ENCODE data around the gene CLDN20.
"Not testable (repeated sequence)": the region's sequence is repeated elsewhere in the genome, so short reads cannot be mapped to it uniquely, and the experiment has no call there.

Gene CLDN20

DNA sequence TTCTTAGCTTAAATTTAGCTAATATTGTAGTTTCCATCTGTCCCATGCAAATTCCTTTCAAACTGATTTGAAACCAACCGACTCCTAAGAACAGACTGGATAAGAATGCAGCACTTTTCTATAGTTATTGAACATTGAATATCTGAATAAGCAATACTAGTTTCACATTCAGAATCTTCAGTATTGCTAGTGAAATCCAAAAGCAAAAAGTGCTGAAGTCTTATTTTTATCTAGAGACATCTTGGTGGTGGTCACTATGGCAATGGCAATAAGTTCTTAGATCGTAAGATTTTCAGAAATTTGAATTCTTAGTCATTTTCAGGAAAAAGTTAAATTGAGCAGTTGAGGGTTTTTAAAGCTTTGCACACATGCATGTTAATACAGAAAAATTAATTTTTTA lies 47.8 kb downstream of the CLDN20 start:
- no peak for DNase-seq (ENCODE audit: low spot score)

DNA sequence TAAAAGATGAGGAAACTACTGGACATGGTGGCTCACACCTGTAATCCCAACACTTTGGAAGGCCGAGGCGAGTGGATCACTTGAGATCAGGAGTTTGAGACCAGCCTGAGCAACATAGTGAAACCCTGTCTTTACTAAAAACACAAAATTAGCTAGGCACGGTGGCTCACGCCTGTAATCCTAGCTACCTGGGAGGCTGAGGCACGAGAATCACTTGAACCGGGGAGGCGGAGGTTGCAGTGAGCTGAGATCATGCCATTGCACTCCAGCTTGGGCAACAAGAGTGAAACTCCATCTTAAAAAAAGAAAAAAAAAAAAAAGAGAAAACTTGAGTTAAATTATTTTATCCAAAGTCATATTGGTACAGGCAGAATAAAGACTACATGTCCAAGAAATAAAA lies 49.1 kb downstream of the CLDN20 start:
- DNase-seq (ENCODE audit: low spot score): not testable (repeated sequence)

DNA sequence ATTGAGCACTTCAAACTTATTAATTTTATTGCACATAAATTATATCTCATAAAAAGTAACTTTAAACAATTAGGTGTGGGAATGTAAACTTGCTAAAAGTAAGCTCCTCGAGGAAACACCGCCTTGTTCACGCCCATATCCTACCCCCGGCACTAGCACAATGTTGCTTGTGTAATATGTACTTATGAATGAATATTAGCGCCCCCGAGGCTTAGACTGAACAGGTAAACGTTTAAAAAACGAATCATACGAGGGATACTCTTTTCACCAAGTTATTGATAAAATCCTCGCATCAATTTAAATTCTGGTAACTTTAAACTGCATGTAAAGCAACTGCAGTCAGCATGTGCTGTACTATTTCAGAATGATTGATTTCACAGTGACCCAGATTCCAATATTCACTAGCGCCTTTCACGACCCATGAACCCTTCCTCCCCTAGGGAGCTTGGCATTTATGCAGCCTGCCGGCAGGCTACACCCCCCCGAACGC lies 49.8 kb downstream of the CLDN20 start:
- peak; percentile 72 for DNase-seq (ENCODE audit: low spot score)

DNA sequence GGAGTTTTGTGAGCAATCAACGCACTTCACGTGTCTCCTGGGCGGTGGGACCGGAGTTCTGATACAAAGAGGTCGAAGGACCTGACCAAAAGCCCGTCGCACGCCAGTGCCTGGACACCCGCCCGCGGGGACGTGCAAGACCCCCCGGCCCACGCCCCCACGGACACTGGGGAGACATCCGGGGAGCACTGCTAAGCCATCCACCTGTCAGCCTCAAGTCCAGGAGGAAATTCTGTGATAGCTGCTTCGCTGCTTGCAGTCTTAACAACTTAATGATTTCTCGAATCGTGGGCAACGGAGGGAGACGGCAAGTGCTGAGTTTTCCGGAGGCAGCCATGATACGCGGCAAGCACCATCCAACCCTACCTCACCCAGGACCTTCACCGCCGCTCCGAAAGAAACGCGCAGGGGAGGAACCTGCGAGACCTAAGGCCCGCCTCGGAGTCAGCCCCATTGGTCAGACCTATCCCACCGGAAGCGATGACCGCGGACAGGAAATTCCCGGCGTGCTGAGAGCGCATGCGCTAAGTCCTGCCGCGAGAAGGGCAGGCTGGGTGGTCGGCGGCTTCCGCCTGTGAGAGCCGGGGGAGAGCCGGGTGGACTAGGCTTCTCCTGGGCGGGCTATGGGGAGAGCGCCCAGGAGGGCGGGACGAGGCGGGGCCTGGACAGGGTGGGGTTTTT lies 50.4 kb downstream of the CLDN20 start, which contains the start of gene TFB1M:
TFB1M (minus strand) TSS at position 393 of the 681 bp plus-strand sequence; CDS start at position 337, 56 bp downstream.
- peak; percentile 99 for DNase-seq (ENCODE audit: low spot score)

DNA sequence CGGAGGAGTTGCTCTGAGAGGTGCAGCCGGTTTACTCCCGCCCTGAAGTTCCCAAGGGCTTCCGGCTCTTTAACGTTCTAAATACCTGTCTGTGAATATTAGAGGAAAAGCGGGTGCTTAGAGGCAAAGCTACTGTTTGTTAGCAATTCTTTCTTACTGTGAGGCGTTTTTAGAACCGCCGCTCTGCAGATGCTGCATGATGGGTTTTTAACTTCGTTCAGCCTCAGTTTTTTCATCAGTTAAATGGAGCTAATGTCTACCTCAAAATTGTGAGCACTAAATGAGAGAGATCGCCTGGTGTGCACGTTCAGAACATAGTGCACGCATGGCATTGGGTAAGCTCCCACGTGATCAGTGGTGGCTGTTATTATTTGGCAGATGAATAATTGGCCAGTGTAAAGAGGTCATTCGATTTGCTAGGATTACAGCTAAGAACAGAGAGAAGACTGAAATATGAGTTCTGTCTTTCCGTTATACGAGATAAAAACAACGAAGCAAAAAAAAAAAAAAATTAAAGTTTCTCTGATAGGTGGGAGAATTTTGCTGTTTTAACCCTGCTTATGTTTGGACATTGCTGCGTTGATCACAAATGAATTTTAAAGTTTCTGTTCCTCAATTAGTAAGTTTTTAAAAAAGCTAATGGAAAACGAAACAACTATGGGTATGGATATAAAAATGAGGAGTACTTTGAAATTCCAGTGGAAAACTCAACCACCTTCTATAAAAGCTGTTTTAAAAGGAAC lies 51.1 kb downstream of the CLDN20 start:
- peak; percentile 95 for DNase-seq (ENCODE audit: low spot score)

DNA sequence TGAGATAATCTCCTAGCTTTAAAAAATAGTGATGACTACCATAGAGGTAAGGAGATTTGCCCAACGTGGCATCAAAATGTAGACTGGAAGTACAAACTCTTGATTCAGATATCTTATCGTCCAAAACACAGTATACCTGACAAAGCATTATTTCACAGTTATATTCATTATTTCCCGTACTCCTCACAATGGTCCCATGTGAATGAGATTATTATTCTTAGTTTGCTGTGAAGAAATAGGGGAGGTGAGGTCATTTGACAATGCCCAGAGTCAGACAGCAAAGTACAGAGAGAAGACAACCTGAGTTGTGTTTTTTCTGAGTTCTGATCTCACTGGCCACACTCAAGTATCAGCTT lies 51.7 kb downstream of the CLDN20 start:
- no peak for DNase-seq (ENCODE audit: low spot score)

DNA sequence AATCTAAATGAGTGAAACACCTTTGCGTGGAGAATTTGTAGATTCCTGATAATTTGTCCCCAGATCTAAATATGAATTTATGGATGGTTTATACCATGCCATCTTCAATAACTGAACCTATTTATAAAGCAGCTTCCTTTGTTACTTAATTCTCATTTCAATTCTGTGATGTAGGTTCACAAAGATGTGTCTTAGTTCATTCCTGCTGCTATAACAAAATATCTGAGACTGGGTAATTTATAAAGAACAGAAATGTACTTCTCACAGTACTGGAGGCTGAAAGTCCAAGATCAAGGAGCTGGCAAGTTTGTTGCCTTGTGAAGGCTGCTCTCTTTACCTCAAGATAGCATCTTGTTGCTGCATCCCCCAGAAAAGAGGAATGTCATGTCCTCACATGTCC lies 52.6 kb downstream of the CLDN20 start:
- no peak for DNase-seq (ENCODE audit: low spot score)

DNA sequence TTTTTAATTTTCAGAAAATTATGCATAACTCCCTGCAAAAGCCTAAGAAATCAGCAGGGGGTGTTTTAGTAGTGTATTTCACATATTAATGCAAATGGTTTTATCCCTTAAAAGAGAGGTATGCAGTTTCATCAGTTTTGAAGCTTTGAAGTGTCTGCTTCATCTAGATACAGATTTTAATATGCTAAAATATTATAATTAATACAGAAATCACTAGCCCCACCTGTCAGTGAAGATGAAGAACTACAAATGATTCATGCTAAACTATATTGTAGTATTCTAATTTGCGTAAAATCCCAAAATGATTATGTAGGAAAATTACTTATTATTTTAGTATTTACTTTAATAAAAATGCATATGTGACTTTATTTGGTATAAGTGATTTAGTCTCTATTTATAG lies 53.4 kb downstream of the CLDN20 start:
- DNase-seq (ENCODE audit: low spot score): peak; percentile 62

DNA sequence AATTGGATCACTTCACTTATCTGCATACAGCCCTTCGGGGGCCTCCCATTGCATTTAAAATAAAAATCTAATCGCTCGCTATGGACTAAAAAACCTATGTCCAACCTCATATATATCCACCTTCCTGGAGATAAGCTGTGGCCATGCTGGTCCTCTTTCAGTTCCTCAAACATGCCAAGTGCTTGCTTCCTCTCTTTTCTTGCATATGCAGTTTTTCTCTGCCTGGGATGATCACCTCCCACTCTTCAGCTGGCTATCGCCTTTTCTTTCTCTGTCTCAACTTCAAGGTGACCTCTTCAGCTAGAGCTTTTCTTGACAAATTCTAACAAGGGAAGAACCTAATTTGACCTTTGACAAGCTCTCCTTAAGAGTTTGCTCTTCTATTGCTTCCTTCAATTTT lies 56.1 kb downstream of the CLDN20 start:
- DNase-seq (ENCODE audit: low spot score): no peak

DNA sequence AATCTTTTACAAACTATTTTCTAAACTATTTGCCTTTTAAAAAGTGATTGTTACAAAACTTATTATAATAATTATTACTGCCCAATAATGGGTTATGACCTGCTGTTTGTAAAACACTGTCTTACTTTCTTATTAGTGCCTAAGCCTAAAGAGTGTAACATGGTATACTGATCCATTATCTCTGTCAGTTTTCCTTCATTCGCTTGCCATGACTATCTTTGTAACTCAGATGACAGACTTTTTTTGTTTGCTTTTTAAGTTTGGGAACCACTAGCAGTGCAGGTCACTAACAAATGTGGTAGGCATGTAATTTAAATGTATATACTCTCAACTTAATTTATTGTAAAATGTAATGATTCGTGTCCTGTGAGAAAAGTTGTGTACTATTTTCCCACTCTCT lies 60.4 kb downstream of the CLDN20 start:
- no peak for DNase-seq (ENCODE audit: low spot score)

DNA sequence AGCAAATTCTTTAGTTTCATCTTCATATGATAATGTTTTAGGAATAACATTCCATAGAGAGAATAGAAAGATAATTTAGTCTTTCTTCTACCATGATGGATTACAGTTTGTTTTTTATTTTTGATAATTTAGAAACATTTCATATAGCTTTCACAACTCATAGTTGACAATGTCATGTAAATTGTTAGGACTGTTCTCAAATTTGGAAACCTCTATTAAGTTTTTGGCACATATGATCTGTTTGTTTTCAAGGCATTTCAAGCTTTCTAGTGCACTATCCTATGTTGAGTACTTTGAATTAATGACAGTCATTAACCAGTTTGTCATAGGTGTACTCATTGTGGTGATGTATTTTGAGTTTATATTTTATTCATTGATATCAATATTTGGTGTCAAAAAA lies 61.2 kb downstream of the CLDN20 start:
- no peak for DNase-seq (ENCODE audit: low spot score)

DNA sequence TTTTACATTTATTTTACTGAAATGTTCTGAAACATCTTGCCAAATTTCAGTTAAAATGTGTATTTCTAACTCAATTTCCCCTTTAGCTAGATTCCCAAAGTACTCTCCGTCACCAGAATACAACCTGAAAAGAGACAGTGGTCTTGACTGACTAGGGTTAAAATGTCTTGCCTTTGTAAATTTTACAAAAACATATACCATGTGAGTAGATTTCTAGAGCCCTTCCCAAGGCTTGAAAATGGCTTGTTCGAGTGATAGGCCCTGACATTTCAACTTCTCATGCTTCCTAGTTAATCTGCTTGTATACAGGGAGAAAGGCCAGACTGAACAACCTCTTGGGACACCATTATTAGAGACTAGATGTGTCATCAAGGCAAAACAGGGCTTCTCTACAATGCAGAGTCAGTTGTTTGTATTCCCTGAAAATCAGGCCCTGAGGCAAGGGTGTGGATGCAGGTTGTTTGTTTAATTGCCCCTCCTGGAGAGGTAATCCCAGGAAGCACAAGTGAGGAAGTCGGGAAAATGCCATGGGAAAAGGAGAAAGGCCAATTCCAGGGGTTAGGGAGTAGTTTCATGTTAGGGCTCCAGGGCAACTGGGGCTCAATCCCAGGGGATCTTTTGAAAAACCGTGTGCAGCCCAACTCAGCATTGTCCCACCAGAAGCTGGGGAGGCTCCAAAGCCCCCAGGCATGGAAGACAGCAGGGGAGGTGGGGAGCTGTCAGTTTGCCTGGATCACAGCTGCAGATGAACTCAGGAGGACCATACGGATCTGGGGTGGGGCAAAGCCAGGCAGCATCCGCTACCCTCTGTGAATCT lies 62.1 kb downstream of the CLDN20 start:
- DNase-seq (ENCODE audit: low spot score): no peak
